Aorta (tissue), 5 donors: ENCODE measurements around the gene SIK2. TPM values are rescaled to one million over a fixed set of nuclear protein-coding genes. Genes with fewer than 3 reads are reported as not detected.
"Not testable (repeated sequence)": the region's sequence is repeated elsewhere in the genome, so short reads cannot be mapped to it uniquely, and the experiment has no call there.

Experiments used
- ATAC-seq: fragments of 200-7000 bp; cut with Tn5 transposase; one replicate; pipeline ENCODE4 v1.9.1; 2022; ENCODE audit warnings: moderate library complexity; ENCODE audit not compliant: low FRiP score
- DNase-seq, 2 donors: peaks; one replicate each; pipeline ENCODE4 v3.0.0-alpha.2; 2020
- H3K27ac ChIP-seq, 2 donors: one replicate each; pipeline ENCODE4 v1.5.1; 2013; ENCODE audit warnings: low read length in 2 of 2, mild to moderate bottlenecking in 2 of 2, moderate library complexity in 2 of 2, control low read depth in 1 of 2, inconsistent platforms in 1 of 2, low read depth in 1 of 2
- H3K27me3 ChIP-seq, 2 donors: one replicate each; pipeline ENCODE4 v1.6.1; 2013; ENCODE audit warnings: control low read depth in 1 of 2, low read length in 1 of 2, mild to moderate bottlenecking in 1 of 2, moderate library complexity in 1 of 2; ENCODE audit not compliant: insufficient read depth in 2 of 2, control insufficient read depth in 1 of 2
- H3K36me3 ChIP-seq, 2 donors: one replicate each; pipeline ENCODE4 v1.6.1; 2013; ENCODE audit warnings: control low read depth in 1 of 2, low read length in 1 of 2, mild to moderate bottlenecking in 1 of 2; ENCODE audit not compliant: insufficient read depth in 2 of 2, control insufficient read depth in 1 of 2
- H3K4me1 ChIP-seq, 2 donors: one replicate each; pipeline ENCODE4 v1.6.1; 2013; ENCODE audit warnings: low read length in 2 of 2, control low read depth in 1 of 2, mild to moderate bottlenecking in 1 of 2, moderate library complexity in 1 of 2; ENCODE audit not compliant: insufficient read depth in 2 of 2, control insufficient read depth in 1 of 2
- H3K4me3 ChIP-seq, 2 donors: one replicate each; pipeline ENCODE4 v1.5.1; 2013; ENCODE audit warnings: low read length in 2 of 2, control low read depth in 1 of 2, mild to moderate bottlenecking in 1 of 2
- H3K9me3 ChIP-seq: one replicate; pipeline ENCODE4 v1.6.1; 2013; ENCODE audit warnings: mild to moderate bottlenecking, low read length; ENCODE audit not compliant: control insufficient read depth
- WGBS, 2 donors: extraction: QIAGEN DNeasy Blood & Tissue Kit; methylation state at CpG; one replicate each; pipeline ENCODE4 v1.1.7; 2013; 5-methylcytosine and 5-hydroxymethylcytosine counted together
- intact Hi-C, 2 donors: fragments of 100-400 bp; cut with DNase I; formaldehyde crosslinking; loops; one replicate each; pipeline versions ENCODE4 v1.14.2 to v1.15.0; 2022
- polyA plus RNA-seq, 2 donors: library from polyadenylated mRNA; stranded (reverse); fragments of 200-250 nt; gene quantifications; one replicate each; pipeline ENCODE4 v1.2.3, GENCODE V29; 2013
- total RNA-seq, 2 donors: library from RNA; stranded (reverse); fragmentation: NEBNext Ultra II Directional; extraction: Animal tissue kit (Norgen Biotek cat#: 25700); gene quantifications; one replicate each; pipeline ENCODE4 v1.2.1, GENCODE V29; 2021
- donor health status: healthy with polysubstance abuse.
- donor health status: Bipolar disorder and iron deficiency.
- donor health status: DM: no; HTN: no; CAD: no.
- donor health status: DM: no; HTN: no; CAD: no.
- donor health status: DM: yes; HTN: yes; CAD: no.

The SIK2 gene
- total and polyA plus RNA-seq, 4 donors = 3.5 to 21.9 (median 10.8) TPM

DNA sequence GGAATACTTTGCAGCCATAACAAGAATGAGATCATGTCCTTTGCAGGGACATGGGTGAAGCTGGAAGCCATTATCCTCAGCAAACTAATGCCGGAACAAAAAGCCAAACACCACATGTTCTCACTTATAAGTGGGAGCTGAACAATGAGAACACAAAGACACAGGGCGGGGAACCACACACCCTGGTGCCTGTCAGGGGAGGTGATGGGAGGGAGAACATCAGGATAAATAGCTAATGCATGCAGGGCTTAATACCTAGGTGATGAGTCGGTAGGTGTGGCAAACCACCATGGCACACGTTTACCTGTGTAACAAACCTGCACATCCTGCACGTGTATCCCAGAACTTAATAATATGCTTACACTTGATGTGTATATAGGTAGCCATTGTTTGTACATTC is 49.1 kb downstream of the SIK2 start:
- H3K9me3 ChIP-seq, H3K4me3 ChIP-seq, H3K27me3 ChIP-seq, H3K27ac ChIP-seq, DNase-seq, ATAC-seq, intact Hi-C loops, H3K36me3 ChIP-seq, H3K4me1 ChIP-seq: not testable (repeated sequence)
- 89 to 91% methylated on average over 5 of the region's 5 CpGs for WGBS, 2 donors

DNA sequence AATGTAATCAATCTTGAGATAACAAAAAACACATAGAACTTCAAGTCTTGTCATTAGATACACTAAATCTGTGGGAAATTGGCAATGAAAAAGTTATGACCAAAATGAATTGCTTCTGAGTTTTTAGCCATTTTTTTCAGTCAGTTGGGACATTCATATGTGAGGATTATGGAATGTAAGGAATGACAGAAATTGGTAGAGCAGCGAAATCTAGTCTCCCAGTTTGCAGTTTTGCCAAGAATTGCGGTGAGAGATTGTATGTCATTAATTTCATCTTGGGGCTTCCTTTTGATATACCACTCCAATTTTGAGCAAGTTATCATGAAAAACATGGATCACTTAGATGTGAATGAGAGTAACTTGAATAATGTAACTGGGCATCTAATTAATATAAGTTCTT is 49.9 kb downstream of the SIK2 start:
- no peak for ATAC-seq
- Histone ChIP-seq H3K9me3 (no peaks in the 10 kb centered on the region), H3K27ac (no peak overlapping the region), H3K4me3 (no peak overlapping the region), H3K27me3 (no peaks in the 10 kb centered on the region), H3K4me1 (no peaks in the 10 kb centered on the region), H3K36me3 (no peaks in the 10 kb centered on the region)
- no peak for DNase-seq
- WGBS, 2 donors = 33 to 54% methylated on average over 2 of the region's 2 CpGs
- intact Hi-C loops = no loop called here

DNA sequence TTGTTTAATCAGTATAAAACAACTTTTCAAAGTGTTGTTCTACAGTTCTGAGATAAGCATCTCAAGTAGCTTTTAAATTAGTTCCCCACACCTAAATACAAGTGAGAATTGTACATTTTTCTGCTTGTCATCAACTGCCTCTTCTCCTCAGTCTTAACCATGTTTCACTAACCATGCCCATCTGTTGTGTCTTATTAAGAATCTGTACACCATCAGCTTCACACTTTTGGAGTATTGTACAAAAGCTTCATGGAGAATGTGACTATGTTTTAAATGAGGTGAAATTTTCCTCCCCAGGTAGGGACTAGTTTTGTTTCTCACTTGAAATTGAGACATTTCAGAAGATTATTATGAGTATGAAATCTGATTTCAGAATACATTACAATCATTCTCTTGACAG is 52.4 kb downstream of the SIK2 start:
- DNase-seq (no peak), ATAC-seq (no peak)
- intact Hi-C loops = no loop called here

DNA sequence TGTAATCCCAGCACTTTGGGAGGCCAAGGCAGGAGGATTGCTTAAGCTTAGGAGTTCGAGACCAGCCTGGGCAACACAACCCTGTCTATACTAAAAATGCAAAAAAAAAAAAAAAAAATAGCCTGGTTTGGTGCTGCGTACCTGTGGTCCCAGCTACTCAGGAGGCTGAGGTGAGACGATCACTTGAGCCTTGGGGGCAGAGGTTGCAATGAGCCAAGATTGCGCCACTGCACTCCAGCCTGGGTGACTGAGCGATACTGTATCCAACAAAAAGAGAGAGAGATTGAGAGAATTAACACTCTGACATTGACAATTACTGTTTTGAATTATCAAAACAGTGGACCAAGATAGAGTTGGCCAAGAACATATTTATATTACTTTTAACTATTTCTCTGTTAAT is 53.7 kb downstream of the SIK2 start:
- intact Hi-C loops = no loop called here
- Histone ChIP-seq H3K4me1 (no peaks in the 10 kb centered on the region), H3K4me3 (no peak overlapping the region), H3K27me3 (no peaks in the 10 kb centered on the region), H3K27ac (no peak overlapping the region), H3K36me3 (no peaks in the 10 kb centered on the region), H3K9me3 (no peaks in the 10 kb centered on the region)
- ATAC-seq = no peak
- no peak for DNase-seq
- 91 to 93% methylated on average over 5 of the region's 5 CpGs for WGBS, 2 donors

More for the DNA sequence above, 52.4 kb downstream of the SIK2 start:
- H3K9me3 ChIP-seq = no peaks in the 10 kb centered on the region
- H3K36me3 ChIP-seq = no peaks in the 10 kb centered on the region
- H3K4me3 ChIP-seq = no peak overlapping the region
- H3K27ac ChIP-seq = no peak overlapping the region
- no peaks in the 10 kb centered on the region for H3K27me3 ChIP-seq
- no peaks in the 10 kb centered on the region for H3K4me1 ChIP-seq

DNA sequence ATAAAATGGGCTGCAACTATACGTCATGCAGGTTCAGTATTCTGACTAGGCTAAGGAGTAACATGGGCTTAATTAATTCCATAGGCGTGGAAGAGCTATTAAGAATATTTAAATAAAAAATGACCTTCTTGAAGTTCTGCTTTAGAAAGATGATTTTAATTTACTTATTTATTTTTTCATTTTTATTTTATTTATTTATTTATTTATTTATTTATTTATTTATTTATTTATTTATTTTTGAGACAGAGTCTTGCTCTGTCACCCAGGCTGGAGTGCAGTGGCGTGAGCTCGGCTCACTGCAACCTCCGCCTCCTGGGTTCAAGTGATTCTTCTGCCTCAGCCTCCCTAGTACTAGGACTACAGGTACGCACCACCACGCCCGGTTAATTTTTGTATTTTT is 55.7 kb downstream of the SIK2 start:
- intact Hi-C loops, H3K4me3 ChIP-seq, DNase-seq, H3K27me3 ChIP-seq, H3K36me3 ChIP-seq, ATAC-seq, H3K4me1 ChIP-seq, H3K27ac ChIP-seq, H3K9me3 ChIP-seq: not testable (repeated sequence)
- WGBS, 2 donors = 85 to 99% methylated on average over 8 of the region's 8 CpGs

DNA sequence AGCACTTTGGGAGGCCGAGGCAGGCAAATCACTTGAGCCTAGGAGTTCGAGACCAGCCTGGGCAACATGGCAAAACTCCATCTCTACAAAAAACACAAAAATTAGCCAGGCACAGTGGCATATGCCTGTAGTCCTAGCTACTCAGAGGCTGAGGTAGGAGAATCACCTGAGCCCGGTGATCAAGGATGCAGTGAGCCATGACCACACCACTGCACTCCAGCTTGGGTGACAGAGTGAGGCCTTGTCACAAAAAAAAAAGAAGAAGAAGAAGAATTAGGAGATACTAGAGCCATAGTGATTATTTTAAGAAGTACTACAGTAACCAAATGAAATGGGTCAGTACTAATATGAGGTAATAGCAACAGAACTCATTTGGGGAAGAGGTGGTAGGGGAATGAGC is 56.2 kb downstream of the SIK2 start:
- ATAC-seq, H3K4me1 ChIP-seq, intact Hi-C loops, DNase-seq, H3K27ac ChIP-seq, H3K9me3 ChIP-seq, H3K4me3 ChIP-seq, H3K36me3 ChIP-seq, H3K27me3 ChIP-seq: not testable (repeated sequence)
- WGBS, 2 donors = 97% methylated on average over 3 of the region's 3 CpGs

DNA sequence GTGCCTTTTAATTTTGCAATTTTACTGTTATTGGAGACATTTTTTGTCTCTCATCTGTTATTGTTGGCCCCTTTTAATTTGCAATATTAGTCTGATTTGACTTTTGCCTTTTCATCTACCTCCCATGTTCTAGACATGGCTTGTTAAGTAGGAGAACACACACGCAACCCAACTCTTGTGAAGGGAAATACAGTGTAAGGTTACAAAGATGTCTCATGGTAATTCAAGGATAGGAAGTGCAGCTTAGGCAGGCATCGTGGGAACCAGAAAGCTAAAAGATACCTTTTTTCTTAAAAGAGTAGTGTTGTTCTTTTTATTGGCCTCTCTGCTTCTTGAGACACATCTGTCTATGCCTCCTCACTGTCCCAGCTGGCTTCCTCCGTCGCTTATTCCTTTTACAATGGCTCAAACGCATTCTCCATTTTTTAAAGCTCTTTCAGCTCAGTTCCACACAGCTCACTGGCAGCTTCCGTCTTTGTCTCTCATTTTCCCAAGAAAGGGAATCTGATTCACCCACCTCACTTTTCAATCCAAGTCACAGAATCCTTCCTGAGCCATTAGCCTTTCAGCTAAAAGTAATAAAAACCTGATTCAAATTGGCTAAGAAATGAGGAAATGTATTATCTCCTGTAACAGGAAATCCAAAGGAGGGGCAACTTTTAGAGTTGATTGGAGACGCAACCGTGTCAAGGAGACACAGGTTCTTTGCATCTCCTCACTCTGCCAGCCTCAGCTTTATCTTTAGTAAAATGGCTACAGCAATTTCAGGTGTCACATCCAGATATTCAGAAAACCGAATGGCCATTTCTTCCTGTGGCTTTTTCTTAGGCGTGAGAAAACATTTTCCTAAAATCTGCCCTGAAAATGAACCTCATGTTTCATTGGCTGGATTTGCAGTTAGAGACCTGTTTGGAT is 57.2 kb downstream of the SIK2 start:
- Histone ChIP-seq H3K27ac (no peak overlapping the region), H3K4me1 (peaks cover 0 to 4% of the 10 kb centered on the region in 2 donors), H3K27me3 (no peaks in the 10 kb centered on the region), H3K36me3 (no peaks in the 10 kb centered on the region), H3K4me3 (no peak overlapping the region), H3K9me3 (no peaks in the 10 kb centered on the region)
- intact Hi-C loops = no loop called here
- WGBS, 2 donors = 81 to 91% methylated on average over 10 of the region's 10 CpGs
- DNase-seq (no peak), ATAC-seq (no peak)

DNA sequence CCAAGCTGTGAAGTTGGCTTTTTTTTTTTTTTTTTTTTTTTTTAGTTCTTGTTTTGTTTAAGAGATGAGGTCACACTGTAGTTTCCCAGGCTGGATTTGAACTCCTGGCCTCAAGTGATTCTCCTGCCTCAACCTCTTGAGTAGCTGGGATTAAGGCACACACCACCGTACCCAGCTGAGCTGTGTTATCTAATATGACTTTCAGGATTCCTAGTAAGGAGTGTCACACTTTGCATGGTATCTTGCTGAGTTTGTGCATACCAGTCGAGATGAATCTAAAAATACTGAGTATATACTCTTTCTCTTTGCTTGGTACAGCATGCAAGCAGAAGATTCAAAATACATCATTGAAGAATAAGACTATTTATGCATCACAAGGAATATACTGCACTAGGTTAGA is 58.6 kb downstream of the SIK2 start:
- Histone ChIP-seq H3K9me3 (no peaks in the 10 kb centered on the region), H3K4me3 (no peak overlapping the region), H3K4me1 (peaks cover 0 to 4% of the 10 kb centered on the region in 2 donors), H3K36me3 (no peaks in the 10 kb centered on the region), H3K27me3 (no peaks in the 10 kb centered on the region), H3K27ac (no peak overlapping the region)
- ATAC-seq (no peak), DNase-seq (no peak)
- 93 to 94% methylated on average over 2 of the region's 2 CpGs for WGBS, 2 donors
- intact Hi-C loops = no loop called here

DNA sequence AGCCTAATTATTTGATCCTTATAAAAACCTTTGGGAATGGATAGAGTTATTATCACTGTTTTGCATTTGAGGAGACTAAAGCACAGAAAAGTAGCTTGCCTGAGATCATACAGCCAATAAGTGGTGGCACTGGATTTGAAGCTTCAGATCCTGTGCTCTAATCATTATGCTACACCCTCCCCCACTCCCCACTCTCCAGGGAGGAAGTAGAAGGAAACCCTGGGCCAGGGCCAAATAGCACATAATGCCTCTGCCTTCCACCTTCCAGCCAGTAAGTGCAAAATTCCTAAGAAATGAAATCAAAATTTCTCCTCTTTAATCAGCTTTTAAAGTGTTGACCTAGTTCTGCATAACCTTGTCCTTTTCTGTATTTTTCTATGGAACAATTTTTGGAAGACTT is 61.6 kb downstream of the SIK2 start:
- Histone ChIP-seq H3K4me3 (no peak overlapping the region), H3K27me3 (no peaks in the 10 kb centered on the region), H3K4me1 (peaks cover 0 to 4% of the 10 kb centered on the region in 2 donors), H3K36me3 (no peaks in the 10 kb centered on the region), H3K27ac (no peak overlapping the region), H3K9me3 (no peaks in the 10 kb centered on the region)
- DNase-seq = no peak
- ATAC-seq = no peak
- intact Hi-C loops = no loop called here
